GM21825 (cell line): ENCODE results near the gene RASGRF2.
"Not testable (repeated sequence)": the region's sequence is repeated elsewhere in the genome, so short reads cannot be mapped to it uniquely, and the experiment has no call there.

Experiments
- ATAC-seq: cut with Tn5 transposase; IDR thresholded peaks from one replicate; pipeline ENCODE4 v1.9.1; 2021; ENCODE audit warnings: mild to moderate bottlenecking, moderate library complexity; ENCODE audit not compliant: unreplicated experiment

Gene RASGRF2

DNA sequence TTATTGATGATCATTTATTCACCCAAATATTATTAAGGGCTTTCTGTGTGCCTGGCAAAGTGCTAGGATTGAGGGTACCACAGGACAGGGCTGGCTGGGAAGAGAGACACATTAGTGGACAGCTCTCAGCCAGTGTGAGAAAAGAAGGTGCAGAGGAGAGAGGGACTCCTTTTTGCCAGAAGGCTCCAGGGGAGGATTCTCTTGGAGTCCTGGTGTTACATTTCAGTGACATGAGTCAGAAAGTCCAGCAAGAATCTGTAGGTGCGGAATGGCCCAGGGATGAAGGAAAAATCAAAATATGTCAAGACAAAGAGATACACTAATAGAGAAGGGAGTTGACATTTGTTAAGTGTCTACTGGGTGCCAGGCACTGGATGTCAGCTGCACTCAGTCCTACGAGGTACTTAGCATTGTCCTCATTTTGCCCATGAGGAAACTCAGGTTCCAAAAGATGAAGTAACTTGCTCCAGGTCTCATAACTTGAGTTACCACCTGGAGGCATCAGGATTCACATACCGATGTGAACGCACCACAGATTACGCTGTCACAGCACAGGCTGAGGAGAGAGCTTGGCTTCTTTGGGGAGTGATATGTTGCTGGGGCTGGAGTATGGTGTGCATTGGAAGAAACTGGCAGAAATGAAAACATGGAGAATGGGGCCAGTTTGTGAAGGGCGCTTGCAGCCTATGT lies 60.5 kb downstream of the RASGRF2 start:
- ATAC-seq, result no peak

DNA sequence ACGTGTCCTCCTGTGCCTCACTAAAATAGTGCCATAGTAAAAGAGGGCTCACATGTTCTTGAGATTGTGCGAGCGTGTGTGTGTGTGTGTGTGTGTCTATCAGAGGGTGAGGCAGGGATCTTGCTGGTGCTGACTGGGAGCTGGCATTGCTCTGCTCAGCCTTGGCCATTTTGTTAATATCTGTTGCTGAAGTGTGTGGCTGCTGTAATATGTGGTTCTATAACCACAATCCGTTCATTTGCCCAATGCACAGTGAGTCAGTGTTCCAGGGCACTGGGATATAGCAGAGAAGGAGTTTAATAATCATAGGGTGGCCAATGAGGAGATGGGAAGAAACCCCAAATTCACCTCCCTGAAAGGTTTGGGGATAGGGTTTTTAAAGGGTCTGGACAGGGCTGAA lies 61.3 kb downstream of the RASGRF2 start:
- ATAC-seq, result no peak

DNA sequence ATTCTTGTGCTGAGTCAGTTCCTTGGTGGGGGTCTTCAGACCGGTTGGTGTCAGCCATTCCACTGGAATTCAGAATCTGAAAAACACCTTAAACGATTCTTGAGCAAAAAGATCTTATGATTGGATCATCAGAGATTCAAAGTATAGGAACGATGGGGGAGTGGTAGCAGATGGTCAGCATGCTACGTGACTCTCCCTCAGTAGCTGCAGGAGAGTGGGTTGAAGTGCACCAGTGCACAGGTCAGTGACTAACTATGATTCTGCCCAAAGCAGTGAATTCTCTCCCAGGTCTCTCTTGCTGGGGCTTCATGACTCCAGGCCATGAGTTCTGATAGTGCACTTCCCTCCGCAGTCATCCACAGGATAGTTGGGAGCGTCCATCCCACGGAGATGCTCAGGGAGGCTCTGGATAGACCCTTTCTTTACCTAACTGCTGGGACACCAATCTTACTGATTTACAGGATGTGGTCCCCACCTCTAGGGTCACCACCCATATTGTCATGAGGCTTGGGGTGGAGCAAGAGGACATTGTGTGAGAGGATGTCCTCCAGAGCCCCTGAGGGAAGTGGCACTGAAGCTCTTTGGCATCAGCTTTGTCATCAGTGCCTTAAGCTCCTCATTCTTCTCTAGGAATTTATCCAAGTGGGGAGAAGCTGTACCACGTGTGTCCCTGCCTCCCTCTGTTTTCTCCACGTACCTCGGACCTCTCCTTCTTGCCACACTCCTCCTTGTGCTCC lies 62.0 kb downstream of the RASGRF2 start:
- ATAC-seq, result no peak

DNA sequence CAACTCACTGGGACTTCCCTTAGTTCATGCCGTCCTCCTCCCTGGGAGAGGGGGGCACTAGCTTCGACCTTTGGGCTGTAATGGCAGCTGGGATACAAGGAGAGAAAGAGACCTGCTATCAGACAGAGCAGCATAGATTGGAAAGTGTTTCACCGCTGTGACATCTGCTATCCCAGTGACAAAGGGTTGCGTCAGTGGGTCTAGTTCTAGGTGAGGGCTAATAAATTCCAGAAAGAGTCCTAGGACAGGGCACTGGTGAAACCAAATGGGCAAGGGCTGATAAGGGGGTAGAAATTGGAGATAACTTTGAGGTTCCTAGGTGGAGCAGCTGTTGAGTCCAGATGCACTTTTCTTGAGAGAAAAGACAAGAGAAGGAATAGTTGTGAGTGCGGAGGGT lies 62.5 kb downstream of the RASGRF2 start:
- ATAC-seq, result no peak

DNA sequence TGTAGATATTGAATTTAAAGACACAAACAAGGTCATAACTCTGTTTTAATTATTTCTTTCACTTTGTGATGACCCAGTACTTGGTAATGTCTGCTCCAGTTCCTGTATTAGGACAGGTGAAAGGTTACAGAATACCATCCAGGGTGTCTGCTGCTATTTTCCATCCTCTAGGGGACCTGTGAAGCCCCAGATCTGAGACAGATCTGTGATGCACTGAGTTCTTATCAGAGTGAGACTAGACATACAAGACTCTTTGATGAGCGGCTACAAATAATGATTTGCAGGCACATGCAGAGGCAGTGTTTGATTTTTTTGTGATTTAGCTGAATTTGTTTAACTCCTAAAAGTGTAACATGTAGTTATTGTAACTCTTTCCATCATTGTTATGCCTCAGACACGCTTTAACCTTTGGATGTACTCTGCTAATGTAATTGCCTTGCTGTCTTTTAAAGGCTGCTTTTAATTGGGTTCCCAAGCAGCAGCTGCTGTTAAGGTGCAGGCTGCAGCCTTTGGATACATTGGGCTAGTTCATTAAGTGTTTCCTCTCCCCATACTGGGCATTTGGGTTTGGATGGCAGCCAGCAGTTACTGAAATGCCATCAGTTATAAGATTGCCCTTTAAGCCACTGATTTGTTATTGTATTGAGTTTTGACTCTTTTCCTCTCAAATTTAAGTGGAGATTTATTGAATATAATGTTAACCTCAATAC lies 63.3 kb downstream of the RASGRF2 start:
- no peak for ATAC-seq

DNA sequence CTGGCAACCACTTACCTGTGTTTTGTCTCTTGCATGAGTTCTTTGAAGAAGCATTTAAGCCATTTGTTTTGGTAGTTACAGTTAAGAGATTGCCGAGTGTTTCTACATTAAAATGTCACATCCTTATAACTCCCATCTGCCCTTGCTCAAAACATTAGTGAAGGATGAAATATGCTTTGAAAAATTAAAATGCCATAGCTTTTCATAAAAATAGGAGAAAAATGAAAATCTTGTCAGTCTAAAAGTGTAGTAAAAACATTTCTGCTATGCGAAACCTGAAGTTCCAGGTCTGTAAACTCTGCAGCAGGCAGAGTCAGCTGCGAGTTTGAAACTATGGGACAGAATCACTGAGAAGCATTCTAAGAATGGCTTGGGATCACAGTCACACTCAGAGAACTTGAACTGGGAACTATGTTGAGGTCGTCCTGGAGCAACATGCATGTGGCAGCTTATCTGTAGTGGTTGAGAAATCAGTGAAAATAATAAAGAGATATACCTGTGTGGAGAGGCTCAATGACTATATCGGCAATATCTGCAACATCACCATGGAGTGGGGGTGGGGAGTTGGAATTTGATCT lies 67.4 kb downstream of the RASGRF2 start:
- ATAC-seq, result no peak

DNA sequence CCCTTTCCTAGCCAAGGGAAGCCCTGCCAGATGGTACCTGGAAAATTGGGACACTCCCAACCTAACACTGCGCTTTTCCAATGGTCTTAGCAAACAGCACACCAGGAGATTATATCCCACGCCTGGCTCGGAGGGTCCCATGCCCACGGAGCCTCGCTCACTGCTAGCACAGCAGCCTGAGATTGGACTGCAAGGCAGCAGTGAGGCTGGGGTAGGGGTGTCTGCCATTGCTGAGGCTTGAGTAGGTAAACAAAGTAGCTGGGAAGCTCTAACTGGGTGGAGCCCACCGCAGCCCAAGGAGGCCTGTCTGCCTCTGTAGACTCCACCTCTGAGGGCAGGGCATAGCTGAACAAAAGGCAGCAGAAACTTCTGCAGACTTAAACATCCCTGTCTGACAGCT lies 68.7 kb downstream of the RASGRF2 start:
- not testable (repeated sequence) for ATAC-seq

DNA sequence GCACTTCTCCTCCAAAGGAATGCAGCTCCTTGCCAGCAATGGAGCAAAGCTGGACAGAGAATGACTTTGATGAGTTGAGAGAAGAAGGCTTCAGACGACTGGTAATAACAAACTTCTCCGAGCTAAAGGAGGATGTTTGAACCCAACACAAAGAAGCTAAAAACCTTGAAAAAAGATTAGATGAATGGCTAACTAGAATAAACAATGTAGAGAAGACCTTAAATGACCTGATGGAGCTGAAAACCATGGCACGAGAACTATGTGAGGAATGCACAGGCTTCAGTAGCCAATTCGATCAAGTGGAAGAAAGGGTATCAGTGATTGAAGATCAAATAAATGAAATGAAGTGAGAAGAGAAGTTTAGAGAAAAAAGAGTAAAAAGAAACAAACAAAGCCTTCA lies 69.6 kb downstream of the RASGRF2 start:
- not testable (repeated sequence) for ATAC-seq

DNA sequence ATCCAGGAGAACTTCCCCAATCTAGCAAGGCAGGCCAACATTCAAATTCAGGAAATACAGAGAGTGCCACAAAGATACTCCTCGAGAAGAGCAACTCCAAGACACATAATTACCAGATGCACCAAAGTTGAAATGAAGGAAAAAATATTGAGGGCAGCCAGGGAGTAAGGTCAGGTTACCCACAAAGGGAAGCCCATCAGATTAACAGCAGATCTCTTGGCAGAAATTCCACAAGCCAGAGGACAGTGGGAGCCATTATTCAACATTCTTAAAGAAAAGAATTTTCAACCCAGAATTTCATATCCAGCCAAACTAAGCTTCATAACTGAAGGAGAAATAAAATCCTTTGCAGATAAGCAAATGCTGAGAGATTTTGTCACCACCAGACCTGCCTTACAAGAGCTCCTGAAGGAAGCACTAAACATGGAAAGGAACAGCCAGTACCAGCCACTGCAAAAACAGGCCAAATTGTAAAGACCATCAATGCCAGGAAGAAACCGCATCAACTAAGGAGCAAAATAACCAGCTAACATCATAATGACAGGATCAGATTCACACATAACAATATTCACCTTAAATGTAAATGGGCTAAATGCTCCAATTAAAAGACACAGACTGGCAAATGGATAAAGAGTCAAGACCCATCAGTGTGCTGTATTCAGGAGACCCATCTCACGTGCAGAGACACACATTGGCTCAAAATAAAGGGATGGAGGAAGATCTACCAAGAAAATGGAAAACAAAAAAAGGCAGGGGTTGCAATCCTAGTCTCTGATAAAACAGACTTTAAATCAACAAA lies 70.3 kb downstream of the RASGRF2 start:
- not testable (repeated sequence) for ATAC-seq

DNA sequence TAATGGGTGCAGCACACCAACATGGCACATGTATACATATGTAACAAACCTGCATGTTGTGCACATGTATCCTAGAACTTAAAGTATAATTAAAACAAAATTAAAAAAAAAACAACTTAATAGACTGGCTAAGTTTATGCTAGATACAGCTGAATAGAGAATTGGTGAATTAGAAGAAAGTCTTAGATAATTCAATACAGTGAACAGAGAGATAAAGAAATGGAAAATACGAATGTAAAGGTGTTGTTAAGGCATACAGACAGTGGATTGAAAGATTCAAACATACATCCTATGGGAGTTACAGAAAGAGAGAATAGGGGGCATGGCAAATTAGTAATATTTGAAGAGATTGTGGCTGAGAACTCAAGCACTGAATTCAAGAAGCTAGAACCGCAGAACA lies 75.4 kb downstream of the RASGRF2 start:
- ATAC-seq, result no peak

DNA sequence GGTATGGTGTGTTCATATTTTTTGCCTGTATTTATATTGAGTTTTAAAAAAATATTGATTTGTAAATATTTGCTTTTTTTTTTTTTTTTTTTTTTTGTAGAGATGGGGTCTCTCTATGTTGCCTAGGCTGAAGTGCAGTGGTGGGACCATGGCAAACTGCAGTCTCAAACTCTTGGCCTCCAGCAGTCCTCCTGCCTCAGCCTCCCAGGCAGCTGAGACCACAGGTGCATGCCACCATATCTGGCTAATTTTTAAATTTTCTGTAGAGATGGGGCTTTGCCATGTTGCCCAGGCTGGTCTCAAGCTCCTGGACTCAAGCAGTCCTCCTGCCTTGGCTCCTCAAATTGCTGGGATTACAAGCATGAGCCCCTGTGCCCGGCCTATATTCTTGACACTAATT lies 78.3 kb downstream of the RASGRF2 start:
- ATAC-seq, result no peak

DNA sequence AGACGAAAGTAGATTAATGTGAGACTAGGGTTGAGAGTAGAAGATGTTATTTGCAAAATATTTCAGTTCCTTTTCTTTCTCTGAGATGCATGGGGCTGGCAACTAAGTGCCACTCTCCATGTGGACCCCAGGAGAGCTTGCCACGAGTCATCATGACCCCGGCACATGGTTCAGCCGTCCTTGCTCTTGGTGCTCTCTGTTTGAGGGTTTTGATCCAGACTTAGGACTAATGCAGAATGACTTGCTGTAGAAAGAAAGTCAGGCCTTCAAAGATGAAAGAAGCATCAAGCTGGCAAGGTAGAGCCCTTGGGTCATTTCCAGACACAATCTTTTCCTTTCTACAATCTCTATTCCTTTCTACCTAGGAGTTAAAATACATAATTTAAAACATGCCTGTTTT lies 84.7 kb downstream of the RASGRF2 start:
- no peak for ATAC-seq

DNA sequence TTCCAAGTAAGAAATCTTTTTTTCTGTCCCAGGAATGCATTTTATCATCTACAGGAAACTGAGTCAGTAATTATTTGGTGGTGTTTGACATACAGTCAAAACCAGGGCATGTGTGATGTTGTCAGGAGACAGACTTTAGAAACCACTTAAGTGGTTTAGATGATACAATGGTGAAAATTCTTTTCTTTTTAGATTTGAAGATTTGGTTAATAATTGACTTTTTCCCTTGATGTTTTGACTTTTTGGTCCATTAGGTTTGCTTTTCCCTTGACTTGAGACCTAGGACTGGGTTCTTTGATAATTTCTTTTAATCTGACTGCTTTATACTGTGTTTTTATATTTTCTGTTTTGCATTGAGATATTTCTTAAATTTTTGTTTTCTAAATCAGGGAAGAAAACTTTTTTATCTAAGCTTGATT lies 85.2 kb downstream of the RASGRF2 start:
- no peak for ATAC-seq

DNA sequence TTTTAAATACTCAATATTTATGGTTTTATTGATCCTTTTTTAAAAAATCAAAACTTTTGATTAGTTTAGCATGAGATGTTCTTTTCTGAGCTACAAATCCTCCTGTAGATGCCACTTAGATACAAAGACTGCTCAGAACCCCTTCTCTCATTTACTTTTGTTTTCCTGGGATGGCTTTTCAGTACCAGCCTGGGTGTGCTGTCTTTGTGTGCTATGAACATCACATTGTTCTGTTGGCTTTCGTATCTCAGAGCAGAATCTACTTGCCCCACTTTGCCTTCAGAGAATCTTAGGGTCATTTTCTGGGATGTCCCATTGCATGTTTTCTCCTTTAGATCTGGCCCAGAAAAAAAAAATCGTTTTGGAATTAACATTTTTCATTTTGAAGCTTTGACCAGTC lies 85.9 kb downstream of the RASGRF2 start:
- no peak for ATAC-seq

DNA sequence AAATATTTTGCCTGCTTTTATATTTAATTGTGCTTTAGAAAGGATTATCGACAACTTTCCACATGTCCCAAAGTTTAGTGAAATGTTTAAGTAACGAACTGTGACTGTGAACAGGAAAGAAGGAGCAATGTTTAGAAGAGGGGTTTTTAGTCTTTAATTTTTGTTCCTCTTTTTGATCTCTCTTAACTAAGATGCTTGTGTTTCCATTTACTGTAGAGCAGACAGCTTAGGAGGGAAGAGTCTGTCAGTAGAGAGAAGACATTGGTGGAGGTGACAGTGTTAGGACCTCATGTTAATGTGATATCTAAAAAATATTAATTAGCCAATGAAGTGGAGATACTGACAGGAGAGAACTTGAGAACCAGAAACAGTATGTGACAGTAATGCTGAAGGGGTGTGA lies 92.2 kb downstream of the RASGRF2 start:
- no peak for ATAC-seq

DNA sequence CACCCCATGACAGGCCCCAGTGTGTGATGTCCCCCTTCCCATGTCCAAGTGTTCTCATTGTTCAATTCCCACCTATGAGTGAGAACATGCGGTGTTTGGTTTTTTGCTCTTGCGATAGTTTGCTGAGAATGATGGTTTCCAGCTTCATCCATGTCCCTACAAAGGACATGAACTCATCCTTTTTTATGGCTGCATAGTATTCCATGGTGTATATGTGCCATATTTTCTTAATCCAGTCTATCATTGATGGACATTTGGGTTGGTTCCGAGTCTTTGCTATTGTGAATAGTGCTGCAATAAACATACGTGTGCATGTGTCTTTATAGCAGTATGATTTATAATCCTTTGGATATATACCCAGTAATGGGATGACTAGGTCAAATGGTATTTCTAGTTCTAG lies 93.1 kb downstream of the RASGRF2 start:
- ATAC-seq, result not testable (repeated sequence)

DNA sequence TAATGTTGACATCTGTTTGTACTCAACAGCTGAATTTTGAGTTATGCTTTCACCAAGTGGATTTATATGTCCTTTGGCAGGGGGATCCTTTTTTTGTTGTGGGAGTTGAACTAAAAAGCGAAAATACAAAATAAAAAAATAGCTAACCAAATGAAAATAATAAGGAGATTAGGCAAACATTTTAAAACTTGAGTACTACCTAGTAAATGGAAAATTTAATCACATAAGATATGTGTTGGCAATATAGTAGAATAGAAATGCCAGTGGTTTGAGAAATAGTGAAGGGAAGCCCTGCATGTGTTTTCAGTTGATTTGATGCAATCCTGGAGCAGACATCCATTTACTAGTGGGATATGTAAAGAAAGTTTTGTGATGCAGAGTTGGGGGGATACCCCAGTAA lies 98.0 kb downstream of the RASGRF2 start:
- no peak for ATAC-seq

DNA sequence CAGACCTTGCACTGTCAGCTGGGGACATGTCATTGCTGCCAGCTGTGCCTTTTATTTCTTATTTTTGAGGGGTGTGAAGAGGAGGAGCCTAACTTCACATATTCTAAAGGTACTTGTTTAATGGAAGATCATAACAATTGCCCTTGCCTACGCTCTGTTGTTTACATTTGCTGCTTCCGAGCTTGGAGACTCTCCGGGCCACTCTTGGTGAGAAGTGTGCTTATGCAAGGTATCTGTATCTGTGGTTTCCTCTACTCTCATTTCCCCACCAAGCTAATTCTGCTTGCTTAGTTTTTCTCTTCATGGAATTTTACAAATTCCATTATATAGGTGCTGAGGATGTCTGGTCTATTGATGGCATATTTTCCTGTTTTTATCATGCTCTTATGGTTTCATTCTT lies 105.3 kb downstream of the RASGRF2 start:
- ATAC-seq, result no peak

DNA sequence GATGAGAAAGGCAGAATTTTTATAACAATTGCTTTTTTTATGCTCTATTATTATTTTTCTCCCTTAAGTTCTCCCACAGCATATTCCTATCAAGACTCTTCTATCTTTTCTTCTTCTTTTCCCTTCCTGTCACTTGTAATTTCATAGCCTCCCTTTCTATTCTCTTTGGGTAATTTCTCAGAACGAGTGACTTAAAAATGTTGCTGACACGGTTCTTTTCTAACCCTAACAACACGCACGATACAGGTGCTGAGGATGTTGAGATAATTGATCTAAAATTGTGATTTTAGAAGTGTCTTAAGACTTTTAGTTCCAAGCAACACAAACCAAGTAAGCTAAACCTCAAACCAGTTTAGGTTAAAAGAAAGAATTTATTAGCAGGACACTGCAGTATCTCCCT lies 105.9 kb downstream of the RASGRF2 start:
- no peak for ATAC-seq

DNA sequence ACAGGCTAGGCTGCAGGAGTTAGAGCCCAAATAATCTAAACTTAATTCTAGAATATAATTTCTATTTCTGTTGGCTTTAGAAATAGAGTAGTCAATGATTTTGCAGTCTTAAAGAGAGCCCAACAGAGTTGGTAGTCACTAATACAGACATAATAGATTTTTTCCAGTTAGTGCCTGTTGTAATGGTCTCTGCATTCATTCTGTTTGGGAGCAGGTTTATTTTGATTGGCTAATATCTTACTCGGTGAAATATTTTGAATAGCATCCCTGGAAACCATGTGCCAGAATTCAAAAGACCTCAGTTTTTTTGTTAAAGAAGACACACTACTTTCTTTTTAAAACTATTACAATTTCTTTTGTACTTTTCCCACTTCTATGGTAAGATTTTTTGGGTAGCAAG lies 107.2 kb downstream of the RASGRF2 start:
- ATAC-seq, result no peak

DNA sequence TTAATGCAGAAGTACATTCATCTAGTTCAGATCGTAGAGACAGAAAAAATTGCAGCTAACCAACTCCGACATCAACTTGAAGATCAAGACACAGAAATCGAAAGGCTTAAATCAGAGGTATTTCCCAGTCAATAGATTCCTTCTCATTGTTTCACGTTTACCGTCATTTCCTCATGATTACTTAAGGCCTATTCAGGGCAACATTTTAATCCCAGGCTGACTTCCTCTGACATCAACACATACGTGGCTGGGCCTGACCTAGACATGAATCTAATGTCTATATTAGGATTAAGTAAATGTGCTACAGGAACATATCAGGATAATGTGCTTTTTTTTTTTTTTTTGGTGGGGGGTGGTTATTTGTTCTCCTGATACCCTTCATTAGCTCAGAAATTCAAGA lies 107.9 kb downstream of the RASGRF2 start:
- ATAC-seq, result no peak
